HepG2 (cell line): ENCODE data around the gene HIRA. TPM values are rescaled to one million over a fixed set of nuclear protein-coding genes. Genes with fewer than 3 reads are reported as not detected.

Experiments used
- CCAR2 ChIP-seq: fragments of 200-400 bp; formaldehyde crosslinking; optimal IDR thresholded peaks from 2 replicates; pipeline ENCODE3; 2018; ENCODE audit warnings: low read depth, mild to moderate bottlenecking, low read length, moderate library complexity
- CHD2 ChIP-seq: IDR thresholded peaks from 2 replicates; pipeline ENCODE4 v1.6.1; 2011; ENCODE audit warnings: low read depth, low read length, improper control_type of control experiment
- ERF ChIP-seq: IDR thresholded peaks from 2 replicates; pipeline ENCODE4 v1.6.1; 2018; ENCODE audit warnings: missing biosample characterization, missing genetic modification reagents
- FOXK1 ChIP-seq: sonication (generic); formaldehyde crosslinking; IDR thresholded peaks from 2 replicates; pipeline ENCODE4 v1.4.0; 2020; ENCODE audit warnings: low read depth, missing genetic modification reagents, borderline replicate concordance
- GABPA ChIP-seq, 2 experiments: IDR thresholded peaks; 2 replicates each; pipeline ENCODE4 v1.6.1; 2011 to 2016; ENCODE audit warnings: low read depth in 2 of 2, low read length in 1 of 2, missing biosample characterization in 1 of 2, missing genetic modification characterization in 1 of 2
- GABPB1 ChIP-seq: IDR thresholded peaks from 2 replicates; pipeline ENCODE4 v1.6.1; 2016; ENCODE audit warnings: mild to moderate bottlenecking, missing genetic modification reagents, moderate library complexity, missing compliant biosample characterization
- KDM5B ChIP-seq: sonication (generic); formaldehyde crosslinking; IDR thresholded peaks from 2 replicates; pipeline ENCODE4 v1.4.0; 2020; ENCODE audit warnings: missing genetic modification reagents, mild to moderate bottlenecking, borderline replicate concordance
- MNT ChIP-seq: fragments of 450-650 bp; IDR thresholded peaks from 2 replicates; pipeline ENCODE4 v1.6.1; 2016
- NFYB ChIP-seq: sonication (generic); formaldehyde crosslinking; IDR thresholded peaks from 2 replicates; pipeline ENCODE4 v1.4.0; 2020; ENCODE audit warnings: missing genetic modification reagents
- NFYC ChIP-seq: IDR thresholded peaks from 2 replicates; pipeline ENCODE4 v1.6.1; 2016; ENCODE audit warnings: missing genetic modification reagents, missing compliant biosample characterization
- POLR2A ChIP-seq, 2 experiments: IDR thresholded peaks; 2 replicates each; pipeline ENCODE4 v1.6.1; 2011; ENCODE audit warnings: low read depth in 2 of 2, low read length in 2 of 2, mild to moderate bottlenecking in 1 of 2, moderate library complexity in 1 of 2; ENCODE audit not compliant: insufficient read depth in 1 of 2
- RAD51 ChIP-seq: fragments of 450-650 bp; IDR thresholded peaks from 2 replicates; pipeline ENCODE4 v1.6.1; 2016; ENCODE audit warnings: borderline replicate concordance
- RFX5 ChIP-seq: IDR thresholded peaks from 2 replicates; pipeline ENCODE4 v1.6.1; 2011; ENCODE audit warnings: low read depth, low read length, improper control_type of control experiment
- SNAPC2 ChIP-seq: sonication (generic); formaldehyde crosslinking; IDR thresholded peaks from 2 replicates; pipeline ENCODE4 v1.8.1; 2022; ENCODE audit warnings: mild to moderate bottlenecking, missing genetic modification reagents
- TFDP1 ChIP-seq: IDR thresholded peaks from 2 replicates; pipeline ENCODE4 v1.6.1; 2016; ENCODE audit warnings: missing compliant biosample characterization, missing genetic modification reagents, borderline replicate concordance
- THAP8 ChIP-seq: sonication (generic); formaldehyde crosslinking; IDR thresholded peaks from 2 replicates; pipeline ENCODE4 v1.5.1; 2020; ENCODE audit warnings: missing genetic modification reagents, mild to moderate bottlenecking, borderline replicate concordance
- YEATS4 ChIP-seq: sonication (generic); formaldehyde crosslinking; IDR thresholded peaks from 2 replicates; pipeline ENCODE4 v1.4.0; 2020; ENCODE audit warnings: missing genetic modification reagents, borderline replicate concordance
- ZBTB21 ChIP-seq: sonication (generic); formaldehyde crosslinking; IDR thresholded peaks from 2 replicates; pipeline ENCODE4 v1.4.0; 2020; ENCODE audit warnings: missing genetic modification reagents
- ZMAT3 ChIP-seq: sonication (generic); formaldehyde crosslinking; conservative IDR thresholded peaks from 2 replicates; pipeline ENCODE4 v1.7.0; 2021; ENCODE audit warnings: missing genetic modification reagents
- ZNF253 ChIP-seq: sonication (generic); formaldehyde crosslinking; IDR thresholded peaks from 2 replicates; pipeline ENCODE4 v1.8.0; 2022; ENCODE audit warnings: mild to moderate bottlenecking, missing genetic modification reagents, borderline replicate concordance
- ZNF598 ChIP-seq: sonication (generic); formaldehyde crosslinking; IDR thresholded peaks from 2 replicates; pipeline ENCODE4 v1.5.1; 2020; ENCODE audit warnings: mild to moderate bottlenecking, missing genetic modification reagents, borderline replicate concordance
- ZNF724P ChIP-seq: sonication (generic); formaldehyde crosslinking; IDR thresholded peaks from 2 replicates; pipeline ENCODE4 v1.8.0; 2022; ENCODE audit warnings: missing genetic modification reagents, borderline replicate concordance
- ZNF784 ChIP-seq: sonication (generic); formaldehyde crosslinking; IDR thresholded peaks from 2 replicates; pipeline ENCODE4 v1.5.1; 2020; ENCODE audit warnings: missing genetic modification reagents, mild to moderate bottlenecking, borderline replicate concordance
- ZNF878 ChIP-seq: sonication (generic); formaldehyde crosslinking; IDR thresholded peaks from 2 replicates; pipeline ENCODE4 v1.8.1; 2023; ENCODE audit warnings: mild to moderate bottlenecking, missing genetic modification reagents, moderate library complexity
- polyA plus RNA-seq, 8 experiments: library from polyadenylated mRNA; depleted of rRNA in 3 of 8; stranded (reverse) in 7 of 8; unstranded in 1 of 8; fragments of >200 nt; fragmentation: Illumina TruSeq in 4 of 8; extraction: Trizol in 4 of 8; gene quantifications; 2 replicates each; pipeline versions ENCODE4 v1.2.1 to v1.2.3, GENCODE V29; 2011 to 2016; ENCODE audit warnings: low read depth in 4 of 8, missing spikeins in 1 of 8, mixed read lengths in 1 of 8; ENCODE audit not compliant: insufficient read depth in 1 of 8
- total RNA-seq, 5 experiments: library from RNA; depleted of rRNA; stranded (reverse); fragments of >200 nt; fragmentation: Illumina TruSeq; extraction: Trizol; gene quantifications; 2 replicates each; pipeline ENCODE4 v1.2.3, GENCODE V29; 2016; ENCODE audit warnings: low read depth in 1 of 5
- TF ChIP-seq, protein P1 (sequence below): IDR thresholded peaks from 2 replicates; pipeline ENCODE4 v1.6.1; 2016; ENCODE audit warnings: mild to moderate bottlenecking, missing biosample characterization, missing genetic modification reagents

The HIRA gene
- total and polyA plus RNA-seq, 2 of the 13 experiments (the other 11 are each of a cell fraction or from before 2014, with no cell fraction given) = 21.5 to 29.2 TPM

GRCh38 chr22:19479355-19480172, 48.0 kb upstream of the HIRA start, which contains the start of gene CDC45 (continued):
- TF ChIP-seq ZNF598 (CRISPR knock-in tag) = 0 out of 2 replicates have a peak, but pooled peaks have one; percentile 31
- no peak for TF ChIP-seq ERF (CRISPR knock-in tag)
- peak; percentile 87 for TF ChIP-seq GABPB1 (CRISPR knock-in tag)
- TF ChIP-seq CCAR2 = peak; percentile 84
- 0 out of 2 replicates have a peak, but pooled peaks have one; percentile 34 for TF ChIP-seq ZMAT3 (CRISPR knock-in tag)
- peak; percentile 93; the same call in 1 of the 2 replicates for TF ChIP-seq TFDP1
- 0 out of 2 replicates have a peak, but pooled peaks have one; percentile 4 for TF ChIP-seq YEATS4 (CRISPR knock-in tag)
- TF ChIP-seq ZNF253 = no peak
- TF ChIP-seq RFX5 = peak; percentile 58; the same call in 1 of the 2 replicates
- peak; percentile 90 for TF ChIP-seq NFYB (CRISPR knock-in tag)
- no peak for TF ChIP-seq ZNF878 (CRISPR knock-in tag)
- peak; percentile 20; the same call in 1 of the 2 replicates for TF ChIP-seq MNT
- peak; percentile 88 for TF ChIP-seq NFYC (CRISPR knock-in tag)
- TF ChIP-seq THAP8 (CRISPR knock-in tag) = no peak
- peak; percentile 39 to 42; a peak in 2 of 4 replicates for TF ChIP-seq POLR2A (IDR thresholded peaks at IDR 0.05; ENCODE audit: insufficient read depth in 1 of 2, low read depth in 2 of 2, low read length in 2 of 2)
- TF ChIP-seq ZNF784 = 0 out of 2 replicates have a peak, but pooled peaks have one; percentile 34
- TF ChIP-seq SNAPC2 = 0 out of 2 replicates have a peak, but pooled peaks have one; percentile 22
- TF ChIP-seq ZNF724P (CRISPR knock-in tag) = 0 out of 2 replicates have a peak, but pooled peaks have one; percentile 33
- 0 out of 2 replicates have a peak, but pooled peaks have one; percentile 55 for TF ChIP-seq KDM5B (CRISPR knock-in tag)
- TF ChIP-seq, protein P1, sequence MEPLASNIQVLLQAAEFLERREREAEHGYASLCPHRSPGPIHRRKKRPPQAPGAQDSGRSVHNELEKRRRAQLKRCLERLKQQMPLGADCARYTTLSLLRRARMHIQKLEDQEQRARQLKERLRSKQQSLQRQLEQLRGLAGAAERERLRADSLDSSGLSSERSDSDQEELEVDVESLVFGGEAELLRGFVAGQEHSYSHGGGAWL (CRISPR knock-in tag) = 0 out of 2 replicates have a peak, but pooled peaks have one; percentile 62
- TF ChIP-seq GABPA (IDR thresholded peaks at IDR 0.05; ENCODE audit: low read depth, low read length) = no peak
- TF ChIP-seq GABPA (CRISPR knock-in tag; IDR thresholded peaks at IDR 0.05; ENCODE audit: low read depth) = peak; percentile 82
- TF ChIP-seq CHD2 = 0 out of 2 replicates have a peak, but pooled peaks have one; percentile 43
- peak; percentile 62; the same call in 1 of the 2 replicates for TF ChIP-seq ZBTB21 (CRISPR knock-in tag)
- no peak for TF ChIP-seq RAD51
- peak; percentile 65; the same call in 1 of the 2 replicates for TF ChIP-seq FOXK1 (CRISPR knock-in tag)
